ENCODE results near the gene CX3CR1.

CX3CR1 gene

GRCh38 chr3:39299279-39299678 lies 19.4 kb upstream of the CX3CR1 start:
- no peak for TF ChIP-seq POU6F1 (CRISPR knock-in tag; IDR thresholded peaks at IDR 0.05; ENCODE audit: borderline replicate concordance, low read depth)
- TF ChIP-seq TSHZ2 (CRISPR knock-in tag; IDR thresholded peaks at IDR 0.05) = no peak
- TF ChIP-seq SNAI2 (CRISPR knock-in tag; IDR thresholded peaks at IDR 0.05) = no peak
- no peak for TF ChIP-seq ZNF8 (CRISPR knock-in tag; IDR thresholded peaks at IDR 0.05)
- TF ChIP-seq ZFP3 (CRISPR knock-in tag; IDR thresholded peaks at IDR 0.05) = no peak
- no peak for TF ChIP-seq TCF4 (CRISPR knock-in tag; IDR thresholded peaks at IDR 0.05; ENCODE audit: borderline replicate concordance)
- no peak for TF ChIP-seq BACH2 (CRISPR knock-in tag; IDR thresholded peaks at IDR 0.05; ENCODE audit: borderline replicate concordance)
- no peak for TF ChIP-seq CSRNP3 (CRISPR knock-in tag; IDR thresholded peaks at IDR 0.05)
- ATAC-seq = no peak

DNA sequence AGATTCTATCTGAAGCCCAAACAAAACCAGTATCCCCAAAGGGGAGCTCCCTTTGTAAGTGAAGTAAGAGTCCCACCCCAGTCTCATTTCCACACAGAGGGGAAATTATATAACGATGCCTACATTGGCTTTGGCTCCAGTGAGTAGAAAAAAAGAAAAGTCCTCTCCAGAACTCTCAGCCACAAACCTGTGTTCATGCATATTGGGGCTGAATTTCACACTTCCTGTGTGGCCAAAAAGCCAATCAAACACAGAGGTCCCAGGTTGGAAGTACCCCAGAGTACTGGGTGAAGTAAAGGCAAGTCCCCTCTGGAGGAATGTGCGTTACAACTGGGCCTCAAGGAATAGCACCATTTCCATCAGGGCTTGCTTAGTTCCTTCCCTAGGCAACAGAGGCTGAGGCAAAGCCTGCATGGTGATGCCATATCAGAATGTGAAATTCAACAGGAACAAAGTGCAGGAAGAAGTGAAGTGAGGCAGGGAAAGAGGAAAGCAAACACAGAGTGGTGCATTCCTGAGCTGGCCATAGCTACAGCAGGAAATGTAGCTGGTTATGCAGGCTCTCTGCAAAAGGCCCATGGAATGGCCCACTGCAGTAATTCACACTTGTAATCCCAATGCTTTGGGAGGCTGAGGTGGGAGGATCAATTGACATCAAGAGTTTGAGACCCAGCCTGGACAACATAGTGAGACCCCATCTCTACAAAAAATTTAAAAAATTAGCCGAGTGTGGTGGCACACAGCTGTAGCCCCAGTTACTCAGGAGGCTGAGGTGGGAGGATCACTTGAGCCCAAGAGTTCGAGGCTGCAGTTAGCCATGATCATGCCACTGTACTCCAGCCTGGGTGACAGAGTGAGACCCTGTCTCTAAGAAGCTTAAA lies 16.6 kb upstream of the CX3CR1 start:
- no peak for TF ChIP-seq ISL1 (CRISPR knock-in tag; IDR thresholded peaks at IDR 0.05)
- no peak for TF ChIP-seq GLIS3 (CRISPR knock-in tag; IDR thresholded peaks at IDR 0.05)
- no peak for TF ChIP-seq RARB (CRISPR knock-in tag; IDR thresholded peaks at IDR 0.05)
- no peak for TF ChIP-seq ZFP30 (CRISPR knock-in tag; IDR thresholded peaks at IDR 0.05)
- no peak for TF ChIP-seq TCF4 (CRISPR knock-in tag; IDR thresholded peaks at IDR 0.05; ENCODE audit: borderline replicate concordance)
- no peak for TF ChIP-seq ESRRG (CRISPR knock-in tag; IDR thresholded peaks at IDR 0.05)
- TF ChIP-seq BACH2 (CRISPR knock-in tag; IDR thresholded peaks at IDR 0.05; ENCODE audit: borderline replicate concordance) = no peak
- no peak for TF ChIP-seq ZFP3 (CRISPR knock-in tag; IDR thresholded peaks at IDR 0.05)
- TF ChIP-seq ZNF565 (CRISPR knock-in tag; conservative IDR thresholded peaks at IDR 0.05; ENCODE audit: low read depth) = no peak
- TF ChIP-seq CSDC2 (CRISPR knock-in tag; IDR thresholded peaks at IDR 0.05) = no peak
- TF ChIP-seq TSHZ2 (CRISPR knock-in tag; IDR thresholded peaks at IDR 0.05) = no peak
- ATAC-seq = no peak

GRCh38 chr3:39295184-39295775 lies 15.4 kb upstream of the CX3CR1 start:
- no peak for ATAC-seq
- TF ChIP-seq ESRRG (CRISPR knock-in tag; IDR thresholded peaks at IDR 0.05) (no peak), ZFP3 (CRISPR knock-in tag; IDR thresholded peaks at IDR 0.05) (no peak), ZC3H10 (CRISPR knock-in tag; IDR thresholded peaks at IDR 0.05) (no peak), ARNTL (CRISPR knock-in tag; IDR thresholded peaks at IDR 0.05; ENCODE audit: borderline replicate concordance, low read depth) (no peak), RARB (CRISPR knock-in tag; IDR thresholded peaks at IDR 0.05) (no peak), PATZ1 (CRISPR knock-in tag; IDR thresholded peaks at IDR 0.05; ENCODE audit: borderline replicate concordance) (no peak), PPARA (CRISPR knock-in tag; IDR thresholded peaks at IDR 0.05; ENCODE audit: borderline replicate concordance) (no peak), CREB5 (CRISPR knock-in tag; IDR thresholded peaks at IDR 0.05; ENCODE audit: low read depth) (no peak), TSHZ2 (CRISPR knock-in tag; IDR thresholded peaks at IDR 0.05) (no peak), ZFP30 (CRISPR knock-in tag; IDR thresholded peaks at IDR 0.05) (no peak)
